HFF-Myc (cell line): ENCODE results near the gene PAPOLG.

Experiments used
- DNase-seq: peaks from one replicate; pipeline ENCODE4 v3.0.0-alpha.2; 2011; ENCODE audit warnings: low read depth; ENCODE audit errors: extremely low read depth
- H3K4me3 ChIP-seq: replicated peaks from 2 replicates; pipeline ENCODE4 v1.5.1; 2011; ENCODE audit warnings: low read depth, mild to moderate bottlenecking, control low read depth, low read length
- CTCF ChIP-seq: IDR thresholded peaks from 2 replicates; pipeline ENCODE4 v1.5.1; 2012; ENCODE audit warnings: mild to moderate bottlenecking, low read depth, low read length, control low read depth; ENCODE audit errors: missing control alignments

The PAPOLG gene

DNA sequence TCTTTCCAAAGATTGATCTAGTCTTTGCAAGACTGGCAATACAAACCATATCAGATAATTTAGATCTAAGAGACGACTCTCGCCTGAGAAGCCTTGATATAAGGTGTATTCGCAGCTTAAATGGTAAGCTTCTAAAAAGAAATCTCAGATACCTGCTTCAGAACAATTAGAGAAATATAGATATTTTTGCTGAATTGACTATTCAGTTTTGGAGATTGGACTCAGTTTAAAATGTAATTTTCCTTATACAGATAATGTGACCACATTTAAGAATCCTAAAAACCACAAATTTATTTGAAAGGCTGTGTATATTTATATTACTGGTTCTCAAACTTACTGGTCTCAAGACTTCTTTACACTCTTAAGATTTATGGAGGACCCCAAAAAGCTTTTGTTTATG is 15.4 kb downstream of the PAPOLG start:
- no peak for TF ChIP-seq CTCF
- DNase-seq: no peak
- H3K4me3 ChIP-seq: no peak overlapping the region

- no peak for TF ChIP-seq CTCF
- DNase-seq: no peak
- H3K4me3 ChIP-seq: no peak overlapping the region
Measured at GRCh38 chr2:60775048-60775639, 19.1 kb downstream of the PAPOLG start.

DNA sequence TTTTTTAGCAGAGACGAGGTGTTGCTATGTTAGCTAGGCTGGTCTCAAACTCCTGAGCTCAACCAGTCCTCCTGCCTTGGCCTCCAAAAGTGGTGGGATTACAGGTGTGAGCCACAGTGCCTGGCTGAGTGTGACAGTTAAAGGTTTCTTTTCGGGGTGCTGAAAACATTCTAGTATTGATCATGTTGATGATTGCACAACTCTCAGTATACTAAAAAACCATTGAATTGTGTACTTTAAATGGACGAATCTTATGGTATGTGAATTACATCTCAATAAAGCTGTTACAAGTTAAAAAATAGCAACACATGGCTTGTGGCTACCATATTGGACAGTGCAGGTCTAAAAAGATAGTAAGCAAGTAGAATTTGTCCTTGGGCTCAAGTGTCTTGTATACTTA is 22.3 kb downstream of the PAPOLG start:
- no peak for TF ChIP-seq CTCF
- H3K4me3 ChIP-seq: no peak overlapping the region
- DNase-seq: no peak

DNA sequence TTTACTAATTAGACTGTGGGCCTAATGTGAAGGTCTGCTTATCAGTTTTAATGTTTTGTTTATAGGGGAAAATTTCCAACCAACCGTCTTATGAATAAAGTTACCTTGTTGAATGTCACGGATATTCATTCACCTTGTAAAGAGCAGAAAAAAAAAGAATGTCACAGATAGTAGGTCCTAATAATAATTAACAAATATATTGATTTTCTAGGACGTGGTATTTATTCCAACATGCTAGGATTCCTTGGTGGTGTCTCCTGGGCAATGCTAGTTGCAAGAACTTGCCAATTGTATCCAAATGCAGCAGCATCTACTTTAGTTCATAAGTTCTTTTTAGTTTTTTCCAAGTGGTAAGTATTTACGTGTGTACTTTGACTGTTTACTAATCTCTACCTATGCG is 23.4 kb downstream of the PAPOLG start:
- DNase-seq: no peak
- no peak for TF ChIP-seq CTCF
- H3K4me3 ChIP-seq: no peak overlapping the region

GRCh38 chr2:60780721-60781120 is 24.7 kb downstream of the PAPOLG start:
- no peak for TF ChIP-seq CTCF
- no peak for DNase-seq
- no peak overlapping the region for H3K4me3 ChIP-seq

GRCh38 chr2:60793169-60793568 is 37.1 kb downstream of the PAPOLG start:
- no peak overlapping the region for H3K4me3 ChIP-seq
- no peak for TF ChIP-seq CTCF
- DNase-seq: no peak

GRCh38 chr2:60794271-60794863 is 38.3 kb downstream of the PAPOLG start:
- DNase-seq: no peak
- H3K4me3 ChIP-seq: no peak overlapping the region
- TF ChIP-seq CTCF: peak; percentile 12
